C4-2B (cell line): ENCODE data around the gene INTS7.

Experiments used
- CTCF ChIP-seq: fragments of 450-650 bp; conservative IDR thresholded peaks from 2 replicates; pipeline ENCODE4 v1.5.1; 2017; ENCODE audit warnings: mild to moderate bottlenecking
- ZFX ChIP-seq: fragments of 450-650 bp; IDR thresholded peaks from 2 replicates; pipeline ENCODE4 v1.6.1; 2017

GRCh38 chr1:211973541-211973940 is 61.8 kb downstream of the INTS7 start:
- no peak for TF ChIP-seq CTCF
- TF ChIP-seq ZFX: no peak
